HCT116 (cell line): ENCODE measurements around the gene ANKFN1. TPM values are rescaled to one million over a fixed set of nuclear protein-coding genes. Genes with fewer than 3 reads are reported as not detected.

ENCODE experiments used
- ATAC-seq: fragments of 200-7000 bp; cut with Tn5 transposase; 2 replicates; pipeline ENCODE4 v1.9.1; 2020; ENCODE audit warnings: mild to moderate bottlenecking, moderate library complexity
- BruUV-seq: library from RNA; stranded (reverse); fragments of 400-500 nt; replicated peaks from 2 replicates; lab custom pipeline; 2021; lab: Mats Ljungman, UMichigan
- CTCF ChIA-PET: fragments of 300-600 bp; sonication (Branson Sonifier 250); formaldehyde crosslinking; loops from one replicate; lab custom pipeline; 2021; ENCODE audit warnings: antibody characterized with exemption; lab: Charles Lee
- POLR2A ChIA-PET: fragments of 300-600, 350-600 bp; sonication (Branson Sonifier 250); formaldehyde crosslinking; loops from one replicate; lab custom pipeline; 2021; ENCODE audit warnings: antibody characterized with exemption; lab: Charles Lee
- RAD21 ChIA-PET, 2 experiments: fragments of 300-600 bp; sonication (Branson Sonifier 250); formaldehyde crosslinking; loops; one replicate each; lab custom pipeline; 2023; ENCODE audit warnings: low total read pairs in 2 of 2; ENCODE audit not compliant: uncharacterized antibody in 2 of 2, unreplicated experiment in 2 of 2, low non-redundant PET in 1 of 2; lab: Charles Lee
- DNase-seq: peaks from one replicate; pipeline ENCODE4 v3.0.0-alpha.2; 2010; ENCODE audit warnings: low read depth, low spot score
- H2AFZ ChIP-seq: fragments of 200-600 bp; shearing (Covaris generic), sonication (generic); 2 replicates; pipeline ENCODE4 v1.6.1; 2017; ENCODE audit warnings: low read depth, mixed run types, mixed read lengths, antibody characterized with exemption, low read length; ENCODE audit not compliant: poor library complexity, severe bottlenecking
- H3K27ac ChIP-seq: 2 replicates; pipeline ENCODE4 v1.5.1; 2012; ENCODE audit warnings: low read depth, low read length
- H3K27me3 ChIP-seq: fragments of 200-600 bp; sonication (generic); 2 replicates; pipeline ENCODE4 v1.6.1; 2016; ENCODE audit warnings: mixed run types, low read length, mixed read lengths; ENCODE audit not compliant: insufficient read depth
- H3K36me3 ChIP-seq, 2 experiments: fragments of 200-500 bp in 1 of 2; fragments of 200-600 bp in 1 of 2; sonication (Bioruptor generic) in 1 of 2; sonication (generic) in 1 of 2; 2 replicates each; pipeline versions ENCODE4 v1.5.1 to v1.6.1; 2014 to 2016; ENCODE audit warnings: low read length in 2 of 2, inconsistent platforms in 1 of 2, mixed read lengths in 1 of 2, mixed run types in 1 of 2; ENCODE audit not compliant: insufficient read depth in 2 of 2, control insufficient read depth in 1 of 2
- H3K4me1 ChIP-seq, 2 experiments: fragments of 200-600 bp in 1 of 2; sonication (generic) in 1 of 2; 2 replicates each; pipeline versions ENCODE4 v1.5.1 to v1.6.1; 2012 to 2017; ENCODE audit warnings: low read length in 2 of 2, inconsistent platforms in 1 of 2, mild to moderate bottlenecking in 1 of 2, mixed read lengths in 1 of 2, mixed run types in 1 of 2, moderate library complexity in 1 of 2; ENCODE audit not compliant: insufficient read depth in 2 of 2, control insufficient read depth in 1 of 2
- H3K4me2 ChIP-seq: fragments of 200-600 bp; sonication (generic); 2 replicates; pipeline ENCODE4 v1.6.1; 2017; ENCODE audit warnings: mixed run types, low read length, mixed read lengths
- H3K4me3 ChIP-seq, 2 experiments: fragments of 200-600 bp in 1 of 2; sonication (generic) in 1 of 2; replicated peaks in 1 of 2; 2 replicates each; pipeline ENCODE4 v1.5.1; 2011 to 2016; ENCODE audit warnings: low read length in 2 of 2, control low read depth in 1 of 2, low read depth in 1 of 2, mild to moderate bottlenecking in 1 of 2, mixed read lengths in 1 of 2, mixed run types in 1 of 2
- H3K79me2 ChIP-seq: fragments of 200-600 bp; sonication (generic); 2 replicates; pipeline ENCODE4 v1.6.1; 2017; ENCODE audit warnings: mild to moderate bottlenecking, mixed run types, low read length, moderate library complexity, mixed read lengths; ENCODE audit not compliant: insufficient read depth
- H3K9ac ChIP-seq: fragments of 200-600 bp; sonication (generic); 2 replicates; pipeline ENCODE4 v1.6.1; 2016; ENCODE audit warnings: low read length, mixed read lengths
- H3K9me2 ChIP-seq: fragments of 200-600 bp; sonication (generic), shearing (Covaris generic); 2 replicates; pipeline ENCODE4 v1.6.1; 2017; ENCODE audit warnings: mixed run types, mild to moderate bottlenecking, moderate library complexity; ENCODE audit not compliant: insufficient read depth
- H3K9me3 ChIP-seq, 2 experiments: fragments of 200-500 bp in 1 of 2; fragments of 200-600 bp in 1 of 2; sonication (Bioruptor generic) in 1 of 2; sonication (generic) in 1 of 2; 2 replicates each; pipeline ENCODE4 v1.6.1; 2014 to 2017; ENCODE audit warnings: low read length in 2 of 2, mixed read lengths in 2 of 2, inconsistent platforms in 1 of 2, low read depth in 1 of 2, mild to moderate bottlenecking in 1 of 2, mixed run types in 1 of 2, moderate library complexity in 1 of 2; ENCODE audit not compliant: control insufficient read depth in 1 of 2, insufficient read depth in 1 of 2
- H4K20me1 ChIP-seq: fragments of 200-600 bp; sonication (generic), shearing (Covaris generic); 2 replicates; pipeline ENCODE4 v1.6.1; 2017; ENCODE audit warnings: mixed run types, mild to moderate bottlenecking, moderate library complexity; ENCODE audit not compliant: insufficient read depth
- ZNF274 ChIP-seq: fragments of 200-500 bp; sonication (Bioruptor generic); IDR thresholded peaks from 2 replicates; pipeline ENCODE4 v1.6.1; 2014; ENCODE audit warnings: mild to moderate bottlenecking, low read depth, low read length, inconsistent platforms
- intact Hi-C: fragments of 100-400 bp; cut with micrococcal nuclease; formaldehyde crosslinking; loops from 2 replicates; pipeline ENCODE4 v1.10.0; 2022
- total RNA-seq: library from RNA; stranded (reverse); gene quantifications from one replicate; pipeline ENCODE4 v1.2.1, GENCODE V29; 2021; ENCODE audit not compliant: unreplicated experiment
- TF ChIP-seq, protein P1 (sequence below): IDR thresholded peaks from 2 replicates; pipeline ENCODE4 v1.6.1; 2012; ENCODE audit warnings: low read depth

Gene ANKFN1
- total RNA-seq, 1 experiment from 2014 or later = 1.1 TPM

DNA sequence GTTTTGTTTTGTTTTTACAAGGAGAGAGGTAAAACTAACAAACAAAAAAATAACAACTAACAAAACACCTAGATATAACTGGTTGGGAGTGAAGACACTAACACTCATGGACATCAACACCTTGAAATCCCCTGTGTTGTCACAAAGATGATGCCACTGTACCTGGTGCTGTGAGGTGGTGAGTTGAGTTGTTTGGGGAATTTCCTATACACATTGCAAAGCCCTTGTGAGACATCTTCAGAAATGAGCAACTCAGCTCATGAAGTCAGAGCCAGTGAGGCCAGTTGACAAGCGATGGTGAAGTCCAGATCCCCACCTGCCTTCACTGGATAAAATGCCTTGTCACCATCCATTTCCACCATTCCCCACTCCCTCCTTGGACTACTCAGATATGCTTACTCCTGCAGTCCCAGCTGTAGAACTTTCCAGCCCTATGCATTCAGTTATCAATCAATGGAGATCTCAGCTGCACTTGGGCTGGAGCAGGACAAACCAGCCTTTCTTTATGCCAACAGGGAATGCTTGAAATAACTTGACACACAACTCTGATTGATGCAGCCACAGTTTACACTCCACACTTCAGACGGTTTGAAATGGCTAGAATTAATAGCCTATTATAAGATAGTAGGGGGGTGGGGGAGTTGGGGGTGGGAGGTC lies 22.2 kb downstream of the ANKFN1 start:
- CTCF ChIA-PET = no interaction called here
- H3K79me2 ChIP-seq = no peaks in the 10 kb centered on the region
- H2AFZ ChIP-seq = no peak overlapping the region
- RAD21 ChIA-PET = no interaction called here
- no peaks in the 10 kb centered on the region for H3K9me2 ChIP-seq
- H3K27ac ChIP-seq = no peak overlapping the region
- intact Hi-C loops = no loop called here
- ATAC-seq (no peak), DNase-seq (no peak)
- POLR2A ChIA-PET = no interaction called here
- H3K4me3 ChIP-seq = no peak overlapping the region
- H4K20me1 ChIP-seq = no peaks in the 10 kb centered on the region
- H3K4me2 ChIP-seq = no peak overlapping the region
- no peaks in the 10 kb centered on the region for H3K9me3 ChIP-seq
- H3K27me3 ChIP-seq = peaks cover 61% of the 10 kb centered on the region
- no TSS peak for BruUV-seq
- no peaks in the 10 kb centered on the region for H3K4me1 ChIP-seq
- no peak overlapping the region for H3K9ac ChIP-seq
- H3K36me3 ChIP-seq = no peaks in the 10 kb centered on the region
- TF ChIP-seq, protein P1, sequence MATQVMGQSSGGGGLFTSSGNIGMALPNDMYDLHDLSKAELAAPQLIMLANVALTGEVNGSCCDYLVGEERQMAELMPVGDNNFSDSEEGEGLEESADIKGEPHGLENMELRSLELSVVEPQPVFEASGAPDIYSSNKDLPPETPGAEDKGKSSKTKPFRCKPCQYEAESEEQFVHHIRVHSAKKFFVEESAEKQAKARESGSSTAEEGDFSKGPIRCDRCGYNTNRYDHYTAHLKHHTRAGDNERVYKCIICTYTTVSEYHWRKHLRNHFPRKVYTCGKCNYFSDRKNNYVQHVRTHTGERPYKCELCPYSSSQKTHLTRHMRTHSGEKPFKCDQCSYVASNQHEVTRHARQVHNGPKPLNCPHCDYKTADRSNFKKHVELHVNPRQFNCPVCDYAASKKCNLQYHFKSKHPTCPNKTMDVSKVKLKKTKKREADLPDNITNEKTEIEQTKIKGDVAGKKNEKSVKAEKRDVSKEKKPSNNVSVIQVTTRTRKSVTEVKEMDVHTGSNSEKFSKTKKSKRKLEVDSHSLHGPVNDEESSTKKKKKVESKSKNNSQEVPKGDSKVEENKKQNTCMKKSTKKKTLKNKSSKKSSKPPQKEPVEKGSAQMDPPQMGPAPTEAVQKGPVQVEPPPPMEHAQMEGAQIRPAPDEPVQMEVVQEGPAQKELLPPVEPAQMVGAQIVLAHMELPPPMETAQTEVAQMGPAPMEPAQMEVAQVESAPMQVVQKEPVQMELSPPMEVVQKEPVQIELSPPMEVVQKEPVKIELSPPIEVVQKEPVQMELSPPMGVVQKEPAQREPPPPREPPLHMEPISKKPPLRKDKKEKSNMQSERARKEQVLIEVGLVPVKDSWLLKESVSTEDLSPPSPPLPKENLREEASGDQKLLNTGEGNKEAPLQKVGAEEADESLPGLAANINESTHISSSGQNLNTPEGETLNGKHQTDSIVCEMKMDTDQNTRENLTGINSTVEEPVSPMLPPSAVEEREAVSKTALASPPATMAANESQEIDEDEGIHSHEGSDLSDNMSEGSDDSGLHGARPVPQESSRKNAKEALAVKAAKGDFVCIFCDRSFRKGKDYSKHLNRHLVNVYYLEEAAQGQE = no peak
- TF ChIP-seq, all 23 proteins: peak for 0

DNA sequence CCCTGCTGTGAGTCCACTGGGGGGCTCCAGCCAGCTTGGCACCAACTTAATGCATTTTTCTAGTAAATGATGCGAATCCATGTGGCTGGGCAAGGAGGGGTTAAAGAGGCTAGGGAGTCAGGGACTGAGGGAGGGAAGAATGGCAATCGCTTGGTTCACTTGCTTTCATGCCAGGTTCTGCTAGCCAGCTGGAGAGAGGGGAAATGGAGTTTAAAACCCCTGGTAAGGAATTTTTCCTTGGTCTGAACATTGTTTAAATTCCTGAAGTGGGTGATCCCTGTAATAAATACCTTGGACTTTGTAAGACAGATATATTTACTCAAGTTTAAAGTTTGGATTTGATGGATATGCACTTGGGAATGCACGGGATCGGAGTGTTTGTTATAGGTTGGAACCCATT lies 22.8 kb downstream of the ANKFN1 start:
- H3K9ac ChIP-seq = no peak overlapping the region
- TF ChIP-seq ZNF274 = no peak
- ATAC-seq = no peak

More for the DNA sequence above, 22.8 kb downstream of the ANKFN1 start:
- no peak for DNase-seq
- H3K27me3 ChIP-seq = peaks cover 61% of the 10 kb centered on the region
- no peak overlapping the region for H3K27ac ChIP-seq
- H3K36me3 ChIP-seq = no peaks in the 10 kb centered on the region
- no peaks in the 10 kb centered on the region for H3K79me2 ChIP-seq
- no peak overlapping the region for H2AFZ ChIP-seq
- H3K4me2 ChIP-seq = no peak overlapping the region
- H3K9me2 ChIP-seq = no peaks in the 10 kb centered on the region
- ChIA-PET RAD21 (no interaction called here), POLR2A (no interaction called here), CTCF (no interaction called here)
- no peak overlapping the region for H3K4me3 ChIP-seq
- intact Hi-C loops = no loop called here
- no peaks in the 10 kb centered on the region for H3K4me1 ChIP-seq
- no peaks in the 10 kb centered on the region for H3K9me3 ChIP-seq
- H4K20me1 ChIP-seq = no peaks in the 10 kb centered on the region
- no TSS peak for BruUV-seq
